OCI-LY7 (cell line): ENCODE results near the gene CPNE4. TPM values are rescaled to one million over a fixed set of nuclear protein-coding genes. Genes with fewer than 3 reads are reported as not detected.

Experiments
- BruUV-seq: library from RNA; stranded (reverse); fragments of 400-500 nt; replicated peaks from 2 replicates; lab custom pipeline; 2021; lab: Mats Ljungman, UMichigan
- CTCF ChIA-PET: fragments of 300-600 bp; sonication (Branson Sonifier 250); formaldehyde crosslinking; loops from one replicate; lab custom pipeline; 2022; ENCODE audit warnings: antibody characterized with exemption; ENCODE audit not compliant: unreplicated experiment; lab: Charles Lee
- POLR2A ChIA-PET: fragments of 300-600 bp; sonication (Branson Sonifier 250); formaldehyde crosslinking; loops from one replicate; lab custom pipeline; 2022; ENCODE audit warnings: antibody characterized with exemption; lab: Charles Lee
- DNase-seq: peaks from one replicate; pipeline ENCODE4 v3.0.0-alpha.2; 2015; ENCODE audit warnings: low spot score
- H2AFZ ChIP-seq: fragments of 200-600 bp; sonication (generic), shearing (Covaris generic); 2 replicates; pipeline ENCODE4 v1.6.1; 2014; ENCODE audit warnings: mild to moderate bottlenecking, antibody characterized with exemption, low read length, moderate library complexity
- H3K27ac ChIP-seq: fragments of 200-600 bp; sonication (generic); 2 replicates; pipeline ENCODE4 v1.5.1; 2014; ENCODE audit warnings: mixed run types, low read depth, mild to moderate bottlenecking, moderate library complexity, low read length, inconsistent platforms; ENCODE audit not compliant: poor library complexity, severe bottlenecking
- H3K36me3 ChIP-seq: fragments of 200-600 bp; sonication (generic); 2 replicates; pipeline ENCODE4 v1.6.1; 2014; ENCODE audit warnings: mild to moderate bottlenecking, antibody characterized with exemption, low read length, moderate library complexity, mixed read lengths; ENCODE audit not compliant: insufficient read depth
- H3K4me1 ChIP-seq: fragments of 200-600 bp; sonication (generic); 2 replicates; pipeline ENCODE4 v1.5.1; 2014; ENCODE audit warnings: mild to moderate bottlenecking, low read length; ENCODE audit not compliant: insufficient read depth, poor library complexity, severe bottlenecking
- H3K4me2 ChIP-seq: fragments of 200-600 bp; sonication (generic); 2 replicates; pipeline ENCODE4 v1.6.1; 2014; ENCODE audit warnings: mild to moderate bottlenecking, low read length
- H3K4me3 ChIP-seq: fragments of 200-600 bp; sonication (generic); 2 replicates; pipeline ENCODE4 v1.5.1; 2014; ENCODE audit warnings: mild to moderate bottlenecking, low read depth, low read length; ENCODE audit not compliant: poor library complexity, severe bottlenecking
- H3K79me2 ChIP-seq: fragments of 200-600 bp; sonication (generic); 2 replicates; pipeline ENCODE4 v1.6.1; 2016; ENCODE audit warnings: low read depth, mild to moderate bottlenecking, low read length, moderate library complexity, mixed read lengths; ENCODE audit not compliant: insufficient read depth
- H3K9me2 ChIP-seq: fragments of 200-600 bp; sonication (generic); 2 replicates; pipeline ENCODE4 v1.6.1; 2016; ENCODE audit warnings: mild to moderate bottlenecking, low read length, mixed read lengths; ENCODE audit not compliant: insufficient read depth
- H3K9me3 ChIP-seq: fragments of 200-600 bp; sonication (generic); 2 replicates; pipeline ENCODE4 v1.6.1; 2014; ENCODE audit warnings: mild to moderate bottlenecking, mixed run types, low read length, mixed read lengths
- H4K20me1 ChIP-seq: fragments of 200-600 bp; sonication (generic); 2 replicates; pipeline ENCODE4 v1.6.1; 2014; ENCODE audit warnings: mild to moderate bottlenecking, antibody characterized with exemption, low read length, moderate library complexity, mixed read lengths; ENCODE audit not compliant: insufficient read depth
- EZH2phosphoT487 ChIP-seq: fragments of 200-600 bp; sonication (generic); IDR thresholded peaks from 2 replicates; pipeline ENCODE4 v1.6.1; 2018; ENCODE audit warnings: low read depth, borderline replicate concordance, mild to moderate bottlenecking, mixed run types, antibody characterized with exemption, low read length, moderate library complexity, mixed read lengths
- intact Hi-C: fragments of 100-400 bp; cut with micrococcal nuclease; formaldehyde crosslinking; loops from one replicate; pipeline ENCODE4 v1.10.0; 2022; ENCODE audit not compliant: unreplicated experiment
- total RNA-seq, 2 experiments: library from RNA; depleted of rRNA in 1 of 2; stranded (reverse); fragments of >200 nt in 1 of 2; shearing (Covaris generic) in 1 of 2; gene quantifications; 2 replicates each; pipeline ENCODE4 v1.2.3, GENCODE V29; 2014 to 2022
- TF ChIP-seq, protein P1 (sequence below): fragments of 200-600 bp; sonication (generic); conservative IDR thresholded peaks from 2 replicates; pipeline ENCODE4 v1.5.1; 2014; ENCODE audit warnings: mild to moderate bottlenecking, antibody characterized with exemption, low read length, moderate library complexity, mixed read lengths

Gene CPNE4
- total RNA-seq, 2 experiments from 2014 or later: not detected

GRCh38 chr3:131716007-131716406 lies 318.8 kb downstream of the CPNE4 start:
- DNase-seq: no peak
- H3K4me1 ChIP-seq: no peaks in the 10 kb centered on the region
- no peaks in the 10 kb centered on the region for H3K9me2 ChIP-seq
- CTCF ChIA-PET: no interaction called here
- no peaks in the 10 kb centered on the region for H4K20me1 ChIP-seq
- H3K4me3 ChIP-seq: no peak overlapping the region
- TF ChIP-seq, protein P1, sequence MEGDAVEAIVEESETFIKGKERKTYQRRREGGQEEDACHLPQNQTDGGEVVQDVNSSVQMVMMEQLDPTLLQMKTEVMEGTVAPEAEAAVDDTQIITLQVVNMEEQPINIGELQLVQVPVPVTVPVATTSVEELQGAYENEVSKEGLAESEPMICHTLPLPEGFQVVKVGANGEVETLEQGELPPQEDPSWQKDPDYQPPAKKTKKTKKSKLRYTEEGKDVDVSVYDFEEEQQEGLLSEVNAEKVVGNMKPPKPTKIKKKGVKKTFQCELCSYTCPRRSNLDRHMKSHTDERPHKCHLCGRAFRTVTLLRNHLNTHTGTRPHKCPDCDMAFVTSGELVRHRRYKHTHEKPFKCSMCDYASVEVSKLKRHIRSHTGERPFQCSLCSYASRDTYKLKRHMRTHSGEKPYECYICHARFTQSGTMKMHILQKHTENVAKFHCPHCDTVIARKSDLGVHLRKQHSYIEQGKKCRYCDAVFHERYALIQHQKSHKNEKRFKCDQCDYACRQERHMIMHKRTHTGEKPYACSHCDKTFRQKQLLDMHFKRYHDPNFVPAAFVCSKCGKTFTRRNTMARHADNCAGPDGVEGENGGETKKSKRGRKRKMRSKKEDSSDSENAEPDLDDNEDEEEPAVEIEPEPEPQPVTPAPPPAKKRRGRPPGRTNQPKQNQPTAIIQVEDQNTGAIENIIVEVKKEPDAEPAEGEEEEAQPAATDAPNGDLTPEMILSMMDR: no peak
- TF ChIP-seq EZH2phosphoT487: no peak
- no peak overlapping the region for H3K4me2 ChIP-seq
- no peaks in the 10 kb centered on the region for H3K36me3 ChIP-seq
- H3K9me3 ChIP-seq: no peaks in the 10 kb centered on the region
- POLR2A ChIA-PET: interaction anchor here (0.5 kb wide), 1 partner anchor 110 kb away, joined by 3 read pairs; no protein-coding TSS in a partner anchor
- H2AFZ ChIP-seq: no peak overlapping the region
- intact Hi-C loops: no loop called here
- H3K27ac ChIP-seq: no peak overlapping the region
- H3K79me2 ChIP-seq: no peaks in the 10 kb centered on the region
- BruUV-seq: no TSS peak

DNA sequence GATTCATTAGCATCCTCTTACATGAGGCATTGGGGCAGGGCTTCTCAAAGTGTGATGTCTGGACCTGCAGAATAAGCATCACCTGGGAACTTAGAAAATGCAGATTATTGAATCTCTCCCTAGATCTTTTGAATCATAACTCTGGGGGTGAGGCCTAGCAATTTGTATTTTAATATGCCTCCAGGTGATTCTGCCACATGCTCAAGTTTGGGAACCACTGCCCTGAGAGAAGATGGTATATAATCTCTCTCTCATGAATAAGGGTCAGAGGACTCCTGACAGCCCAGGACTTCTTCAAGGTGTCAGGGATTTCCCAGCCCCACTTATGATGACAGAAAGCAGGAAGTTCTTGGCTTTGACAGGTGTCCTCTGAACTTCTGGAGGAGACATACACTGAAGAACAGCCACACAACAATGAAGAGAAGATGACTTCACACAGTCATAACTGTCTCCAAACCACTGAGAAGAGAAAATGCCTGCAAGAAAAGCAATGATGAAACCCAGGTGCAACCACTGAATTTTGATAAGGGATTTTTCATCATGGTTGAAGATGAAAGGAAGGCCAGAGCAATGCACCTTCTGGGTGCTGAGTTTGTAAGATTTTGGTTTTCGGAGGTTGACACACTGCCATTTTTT lies 320.1 kb downstream of the CPNE4 start:
- no TSS peak for BruUV-seq
- H3K36me3 ChIP-seq: no peaks in the 10 kb centered on the region
- ChIA-PET POLR2A (no interaction called here), CTCF (no interaction called here)
- H3K9me2 ChIP-seq: no peaks in the 10 kb centered on the region
- DNase-seq: no peak
- no peak overlapping the region for H3K4me3 ChIP-seq
- no peak overlapping the region for H3K27ac ChIP-seq
- H3K79me2 ChIP-seq: no peaks in the 10 kb centered on the region
- no peak overlapping the region for H3K4me2 ChIP-seq
- no peak for TF ChIP-seq EZH2phosphoT487
- TF ChIP-seq, protein P1: no peak
- no peak overlapping the region for H2AFZ ChIP-seq
- no peaks in the 10 kb centered on the region for H3K9me3 ChIP-seq
- H4K20me1 ChIP-seq: no peaks in the 10 kb centered on the region
- intact Hi-C loops: no loop called here
- H3K4me1 ChIP-seq: no peaks in the 10 kb centered on the region

DNA sequence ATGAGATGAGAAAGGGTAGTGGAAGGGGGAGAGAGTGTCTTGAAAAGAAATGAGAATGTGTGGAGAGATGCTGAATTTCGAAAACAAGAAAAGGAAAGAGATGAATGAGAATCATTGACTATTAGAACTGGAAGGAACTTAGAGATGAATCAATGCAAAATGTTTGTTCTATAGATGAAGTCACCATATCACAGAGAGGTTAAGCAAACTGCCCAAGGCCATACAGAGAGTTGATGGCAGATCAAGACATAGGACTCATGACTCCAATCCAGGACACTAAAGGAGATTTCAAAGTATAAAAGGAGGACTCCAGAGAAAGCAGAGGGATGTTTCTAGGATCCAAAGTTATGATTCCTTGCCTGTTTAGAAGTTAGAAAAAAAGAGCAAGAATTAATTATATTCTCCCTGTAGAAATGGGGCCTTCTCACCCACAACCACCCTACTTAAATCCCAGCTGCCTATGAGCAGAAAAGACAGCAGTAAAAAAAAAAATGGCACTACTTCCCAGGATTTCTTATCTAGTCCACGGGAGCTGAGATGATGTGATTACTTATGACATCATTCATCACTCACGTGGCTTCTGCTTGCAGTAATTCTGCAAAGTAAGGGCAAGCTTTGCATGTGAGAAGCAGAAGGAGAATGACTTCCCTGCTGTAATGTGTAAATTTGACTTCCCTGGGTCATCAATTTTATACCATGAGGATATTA lies 321.2 kb downstream of the CPNE4 start:
- POLR2A ChIA-PET: no interaction called here
- Histone ChIP-seq H3K4me3 (no peak overlapping the region), H3K4me2 (no peak overlapping the region), H3K36me3 (no peaks in the 10 kb centered on the region), H4K20me1 (no peaks in the 10 kb centered on the region), H3K4me1 (no peaks in the 10 kb centered on the region), H3K9me3 (no peaks in the 10 kb centered on the region), H2AFZ (no peak overlapping the region), H3K27ac (no peak overlapping the region), H3K79me2 (no peaks in the 10 kb centered on the region), H3K9me2 (no peaks in the 10 kb centered on the region)
- BruUV-seq: no TSS peak
- CTCF ChIA-PET: no interaction called here
- DNase-seq: no peak
- intact Hi-C loops: no loop called here
- TF ChIP-seq, protein P1: no peak
- no peak for TF ChIP-seq EZH2phosphoT487
